ENCODE results near the gene CUL9.

The CUL9 gene

DNA sequence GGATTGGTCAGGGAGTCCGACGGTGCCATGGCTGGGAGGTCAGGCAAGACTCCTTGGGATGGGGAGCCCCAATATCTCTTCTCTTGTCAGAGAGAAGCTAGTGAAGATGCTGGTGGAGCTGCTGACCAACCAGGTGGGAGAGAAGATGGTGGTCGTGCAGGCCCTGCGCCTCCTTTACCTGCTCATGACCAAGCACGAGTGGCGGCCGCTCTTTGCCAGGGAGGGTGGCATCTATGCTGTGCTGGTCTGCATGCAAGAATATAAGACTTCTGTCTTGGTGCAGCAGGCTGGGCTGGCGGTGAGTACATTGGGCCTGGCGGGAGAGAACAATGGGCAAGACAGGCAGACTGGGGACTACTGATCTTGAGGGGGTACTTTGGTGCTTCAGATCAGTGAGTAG, 10.9 kb downstream of the CUL9 start:
- FAIRE-seq (no peak), DNase-seq (ENCODE audit: extremely low spot score, insufficient read length, low read depth) (no peak)

- FAIRE-seq: no peak
- no peak for DNase-seq (ENCODE audit: extremely low spot score, insufficient read length, low read depth)
Measured at GRCh38 chr6:43193929-43194328, 11.9 kb downstream of the CUL9 start.

DNA sequence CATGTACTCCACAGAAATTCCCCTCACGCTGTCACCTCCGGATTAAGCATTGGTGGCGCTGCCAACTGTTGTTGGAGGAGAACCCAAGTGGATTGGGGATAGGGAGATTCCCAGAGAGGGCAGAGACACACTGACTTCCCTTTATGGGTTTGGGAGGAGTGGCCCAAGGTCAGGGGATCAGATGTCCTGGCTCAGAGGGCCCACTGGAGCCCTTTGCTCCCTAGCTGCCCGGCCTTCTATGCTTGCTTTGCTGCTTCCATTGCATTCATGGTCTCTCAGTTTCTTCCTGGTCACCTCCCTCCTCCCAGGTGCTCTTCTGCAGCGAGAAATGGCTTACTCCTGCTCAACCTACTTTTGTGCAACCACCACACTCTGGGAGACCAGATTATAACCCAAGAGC, 14.3 kb downstream of the CUL9 start:
- FAIRE-seq (no peak), DNase-seq (ENCODE audit: extremely low spot score, insufficient read length, low read depth) (no peak)

DNA sequence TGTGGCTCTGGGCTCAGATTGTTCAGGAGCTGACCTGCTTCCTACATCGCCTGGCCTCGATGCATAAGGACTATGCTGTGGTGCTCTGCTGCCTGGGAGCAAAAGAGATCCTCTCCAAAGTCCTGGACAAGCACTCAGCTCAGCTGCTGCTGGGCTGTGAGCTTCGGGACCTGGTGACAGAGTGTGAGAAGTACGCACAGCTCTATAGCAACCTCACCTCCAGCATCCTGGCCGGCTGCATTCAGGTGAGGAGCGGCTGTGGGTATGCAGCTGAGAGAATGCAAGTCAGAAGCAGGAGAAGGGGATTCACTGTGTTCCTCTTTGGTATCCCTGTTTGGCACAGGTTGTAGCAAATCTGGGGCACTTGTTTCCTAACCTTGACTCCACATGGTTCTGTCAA, 17.9 kb downstream of the CUL9 start:
- no peak for FAIRE-seq
- no peak for DNase-seq (ENCODE audit: extremely low spot score, insufficient read length, low read depth)

GRCh38 chr6:43200541-43200940, 18.5 kb downstream of the CUL9 start:
- DNase-seq (ENCODE audit: extremely low spot score, insufficient read length, low read depth) (no peak), FAIRE-seq (no peak)

DNA sequence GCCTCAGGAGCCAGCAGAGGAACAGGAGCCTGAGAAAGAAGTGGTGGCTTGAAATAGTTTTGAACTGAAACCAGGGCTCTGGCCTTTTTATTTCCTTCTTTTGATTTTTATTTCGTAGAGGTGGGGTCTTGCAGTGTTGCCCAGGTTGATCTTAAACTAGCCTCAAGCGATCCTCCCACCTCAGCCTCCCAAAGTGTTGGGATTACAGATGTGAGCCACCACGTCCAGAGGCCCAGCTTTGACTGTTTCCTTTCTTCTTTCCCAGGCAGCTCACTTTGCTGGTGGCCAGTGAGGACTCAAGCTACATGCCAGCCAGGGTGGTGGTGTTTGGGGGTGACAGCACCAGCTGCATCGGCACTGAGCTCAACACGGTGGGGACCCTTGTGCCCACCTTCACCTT, 20.5 kb downstream of the CUL9 start:
- no peak for DNase-seq (ENCODE audit: extremely low spot score, insufficient read length, low read depth)

DNA sequence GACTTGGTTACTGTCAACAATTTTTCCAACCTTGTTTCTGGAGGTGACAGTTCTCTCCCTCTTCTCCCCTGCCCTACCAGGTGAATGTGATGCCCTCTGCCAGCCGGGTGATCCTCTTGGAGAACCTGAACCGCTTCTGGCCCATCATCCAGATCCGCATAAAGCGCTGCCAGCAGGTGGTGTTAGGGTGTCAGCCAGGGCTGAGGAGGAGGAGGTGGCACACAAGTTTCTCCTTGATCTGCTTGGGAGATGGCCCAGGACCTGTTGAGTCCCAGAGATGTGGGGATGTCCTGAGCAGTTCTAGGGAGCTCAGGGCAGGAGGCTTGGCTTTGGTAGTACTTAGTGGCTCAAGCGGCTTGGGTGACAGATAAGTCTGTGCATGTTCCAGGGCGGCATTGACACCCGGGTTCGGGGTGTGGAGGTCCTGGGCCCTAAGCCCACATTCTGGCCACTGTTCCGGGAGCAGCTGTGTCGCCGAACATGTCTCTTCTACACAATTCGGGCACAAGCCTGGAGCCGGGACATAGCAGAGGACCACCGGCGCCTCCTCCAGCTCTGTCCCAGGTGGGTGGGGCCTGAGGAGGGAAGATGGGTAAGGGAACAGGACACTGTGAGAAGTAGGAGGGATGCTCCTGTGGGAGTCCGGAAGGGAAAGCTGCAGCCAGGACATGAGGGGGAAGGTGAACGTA, 21.2 kb downstream of the CUL9 start:
- no peak for FAIRE-seq
- no peak for DNase-seq (ENCODE audit: extremely low spot score, insufficient read length, low read depth)

More for the DNA sequence above, 20.5 kb downstream of the CUL9 start:
- no peak for FAIRE-seq

GRCh38 chr6:43203718-43204095, 21.7 kb downstream of the CUL9 start:
- DNase-seq (ENCODE audit: extremely low spot score, insufficient read length, low read depth): no peak
- FAIRE-seq: no peak

DNA sequence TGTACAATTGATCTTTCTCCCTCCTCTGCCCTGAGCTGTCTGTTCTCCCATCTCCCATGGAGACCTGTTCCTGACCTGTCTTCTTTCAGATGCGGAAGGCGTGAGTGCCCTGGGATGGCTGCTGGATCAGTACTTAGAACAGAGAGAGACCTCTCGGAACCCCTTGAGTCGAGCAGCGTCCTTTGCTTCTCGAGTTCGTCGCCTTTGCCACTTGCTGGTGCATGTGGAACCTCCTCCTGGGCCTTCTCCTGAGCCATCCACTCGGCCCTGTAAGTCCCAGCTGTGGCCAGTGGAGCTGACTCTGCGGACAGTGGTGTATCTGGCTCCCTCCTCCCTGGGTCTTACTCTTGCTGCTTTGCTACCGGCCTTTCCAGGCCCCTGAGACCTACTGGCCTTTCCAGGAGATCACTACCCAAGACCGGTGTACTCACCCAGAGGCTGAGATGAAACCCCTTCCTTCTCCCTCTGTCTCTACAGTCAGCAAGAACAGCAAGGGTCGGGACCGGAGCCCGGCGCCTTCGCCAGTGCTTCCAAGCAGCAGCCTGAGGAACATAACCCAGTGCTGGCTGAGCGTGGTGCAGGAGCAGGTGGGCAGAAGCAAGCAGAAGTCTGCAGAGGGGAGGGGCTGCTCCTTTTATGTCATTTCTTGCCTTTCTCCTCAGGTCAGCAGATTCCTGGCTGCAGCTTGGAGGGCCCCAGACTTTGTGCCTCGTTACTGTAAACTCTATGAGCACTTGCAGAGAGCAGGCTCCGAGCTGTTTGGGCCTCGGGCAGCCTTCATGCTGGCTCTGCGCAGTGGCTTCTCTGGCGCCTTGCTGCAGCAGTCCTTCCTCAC, 22.5 kb downstream of the CUL9 start:
- FAIRE-seq: no peak
- DNase-seq (ENCODE audit: extremely low spot score, insufficient read length, low read depth): no peak

- FAIRE-seq: no peak
- DNase-seq (ENCODE audit: extremely low spot score, insufficient read length, low read depth): no peak
Measured at GRCh38 chr6:43205849-43206248, 23.9 kb downstream of the CUL9 start.

DNA sequence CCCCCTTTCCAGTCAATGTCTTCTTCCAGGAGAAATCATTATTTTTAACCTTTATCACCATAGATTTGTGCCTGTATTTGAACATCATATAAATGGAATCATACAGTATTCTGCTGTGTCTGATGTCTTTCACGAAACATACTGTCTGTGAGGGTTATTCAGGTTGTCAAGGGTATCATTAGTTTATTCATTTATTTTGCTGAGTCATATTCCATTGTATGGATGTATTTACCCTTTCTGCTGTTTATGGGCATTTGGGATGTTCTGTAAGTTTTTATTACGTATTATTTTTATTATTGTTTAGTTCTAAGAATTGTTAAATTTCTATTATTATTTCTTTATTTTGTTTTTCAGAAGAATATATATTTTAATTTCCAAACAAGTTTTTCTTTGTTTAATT, 25.3 kb downstream of the CUL9 start:
- DNase-seq (ENCODE audit: extremely low spot score, insufficient read length, low read depth) (no peak), FAIRE-seq (no peak)

GRCh38 chr6:43211955-43212354, 30.0 kb downstream of the CUL9 start:
- FAIRE-seq: no peak
- DNase-seq (ENCODE audit: extremely low spot score, insufficient read length, low read depth): no peak

- DNase-seq (ENCODE audit: extremely low spot score, insufficient read length, low read depth): no peak
- no peak for FAIRE-seq
Measured at GRCh38 chr6:43213431-43213830, 31.4 kb downstream of the CUL9 start.

- FAIRE-seq: no peak
- DNase-seq (ENCODE audit: extremely low spot score, insufficient read length, low read depth): no peak
Measured at GRCh38 chr6:43215066-43215465, 33.1 kb downstream of the CUL9 start.

DNA sequence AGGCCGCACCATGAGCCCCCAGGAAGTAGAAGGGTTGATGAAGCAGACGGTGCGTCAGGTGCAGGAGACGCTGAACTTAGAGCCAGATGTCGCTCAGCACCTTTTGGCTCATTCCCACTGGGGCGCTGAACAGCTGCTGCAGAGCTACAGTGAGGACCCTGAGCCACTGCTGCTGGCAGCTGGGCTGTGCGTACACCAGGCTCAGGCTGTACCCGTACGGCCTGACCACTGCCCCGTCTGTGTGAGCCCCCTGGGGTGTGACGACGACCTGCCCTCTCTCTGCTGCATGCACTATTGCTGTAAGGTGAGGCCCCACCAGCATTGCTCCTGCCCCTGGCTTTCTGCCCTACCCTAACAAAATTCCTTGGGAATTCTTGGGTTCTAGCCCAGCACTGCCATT, 34.2 kb downstream of the CUL9 start:
- DNase-seq (ENCODE audit: extremely low spot score, insufficient read length, low read depth) (no peak), FAIRE-seq (no peak)

DNA sequence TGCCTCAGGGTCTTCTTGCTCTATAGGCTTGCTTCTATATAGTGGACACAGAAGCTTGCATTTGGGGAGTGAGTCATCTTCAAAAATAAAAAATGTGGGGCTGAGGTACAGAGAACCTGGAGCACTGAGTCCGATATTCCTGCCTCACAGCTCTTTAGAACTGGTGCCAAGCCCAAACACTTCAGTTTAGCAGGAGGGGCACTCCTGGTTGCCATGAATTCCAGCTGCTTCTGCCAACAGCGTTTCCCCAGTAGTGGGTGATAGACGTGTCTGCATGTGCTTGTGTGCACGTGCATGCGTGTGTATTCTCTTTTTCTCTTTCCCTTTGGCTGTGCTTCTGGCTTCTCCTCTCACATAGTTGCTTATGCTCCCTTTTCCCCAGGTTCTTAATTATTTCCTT, 35.4 kb downstream of the CUL9 start:
- DNase-seq (ENCODE audit: extremely low spot score, insufficient read length, low read depth): no peak
- FAIRE-seq: no peak

DNA sequence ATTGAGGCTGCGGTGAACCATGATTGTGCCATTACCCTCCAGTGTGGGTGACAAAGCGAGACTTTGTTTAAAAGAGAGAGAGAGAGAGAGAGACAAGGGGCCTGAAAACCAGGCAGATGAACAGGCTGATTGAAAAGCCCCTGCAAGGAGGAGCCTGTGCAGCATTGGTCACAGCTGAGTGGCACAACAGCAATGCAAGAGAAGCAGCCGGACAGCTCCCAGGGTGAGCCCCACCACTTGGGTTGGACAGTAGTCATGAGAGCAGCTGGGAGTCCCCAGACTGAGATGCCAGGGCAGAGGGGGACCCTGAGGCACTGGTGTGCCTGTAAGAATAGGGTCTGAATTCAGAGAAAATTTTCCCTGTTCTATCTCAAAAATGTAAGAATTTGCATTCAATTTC, 37.1 kb downstream of the CUL9 start:
- DNase-seq (ENCODE audit: extremely low spot score, insufficient read length, low read depth) (no peak), FAIRE-seq (no peak)

DNA sequence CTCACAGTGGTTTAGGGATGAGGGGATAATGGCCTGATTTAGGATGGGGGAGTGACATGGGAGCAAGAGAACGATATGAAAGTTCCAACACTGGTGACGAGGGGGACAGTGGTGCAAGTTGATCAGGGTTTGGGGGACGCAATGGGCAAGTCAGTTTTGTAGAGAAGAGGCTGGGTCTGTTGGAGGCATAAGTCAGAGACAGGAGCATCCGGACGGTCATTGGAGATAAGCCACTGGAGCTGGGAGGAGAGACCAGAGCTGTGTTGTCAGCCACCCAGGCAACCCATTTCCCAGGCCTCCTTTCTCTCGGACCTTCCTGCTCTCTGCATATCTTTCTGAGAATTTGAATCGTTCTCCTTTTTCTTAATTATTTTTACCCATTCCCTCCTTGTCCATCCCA, 37.8 kb downstream of the CUL9 start:
- FAIRE-seq: no peak
- no peak for DNase-seq (ENCODE audit: extremely low spot score, insufficient read length, low read depth)

GRCh38 chr6:43220439-43220951, 38.5 kb downstream of the CUL9 start:
- DNase-seq (ENCODE audit: extremely low spot score, insufficient read length, low read depth) (no peak), FAIRE-seq (no peak)

DNA sequence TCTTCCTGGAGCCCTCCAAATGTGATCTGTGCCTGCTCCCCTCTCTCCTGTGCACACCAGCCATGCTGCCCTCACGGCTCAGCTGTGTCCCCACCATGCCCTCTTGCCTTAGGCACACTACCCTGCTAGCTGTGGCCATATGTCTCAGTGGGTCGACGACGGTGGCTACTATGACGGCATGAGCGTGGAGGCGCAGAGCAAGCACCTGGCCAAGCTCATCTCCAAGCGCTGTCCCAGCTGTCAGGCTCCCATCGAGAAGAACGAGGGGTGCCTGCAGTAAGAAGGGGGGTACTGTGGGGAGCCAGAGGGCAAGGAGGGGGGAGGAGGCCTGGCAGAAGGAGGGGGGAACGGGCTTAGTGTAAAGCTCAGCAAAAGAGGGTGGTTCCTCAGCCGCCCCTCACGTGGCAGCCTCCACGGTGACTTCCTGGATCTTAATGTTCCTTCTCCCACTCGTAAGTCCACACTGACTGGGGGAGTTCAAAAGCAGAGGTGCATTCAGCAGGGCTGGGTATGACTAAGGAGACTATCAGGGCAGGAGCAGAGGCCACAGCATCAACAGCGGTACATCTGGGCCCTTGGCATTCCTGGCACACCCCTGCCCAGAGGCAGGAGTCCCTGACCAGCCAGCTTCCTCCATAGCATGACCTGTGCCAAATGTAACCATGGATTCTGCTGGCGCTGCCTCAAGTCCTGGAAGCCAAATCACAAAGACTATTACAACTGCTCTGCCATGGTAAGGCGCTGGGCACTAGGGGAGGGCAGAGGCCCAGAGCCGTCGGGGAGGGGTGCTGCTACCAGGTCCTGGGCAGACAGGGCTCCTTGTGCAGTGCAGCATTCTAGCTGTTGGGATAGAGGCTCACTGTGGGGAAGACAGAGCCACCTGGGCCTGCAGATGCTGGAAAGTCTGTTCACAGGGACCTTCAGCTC, 39.3 kb downstream of the CUL9 start:
- no peak for DNase-seq (ENCODE audit: extremely low spot score, insufficient read length, low read depth)
- no peak for FAIRE-seq

Data from GM18507 (cell line).